ENCODE results near the gene TPSB2.
"Not testable (repeated sequence)": the region's sequence is repeated elsewhere in the genome, so short reads cannot be mapped to it uniquely, and the experiment has no call there.

Gene TPSB2

DNA sequence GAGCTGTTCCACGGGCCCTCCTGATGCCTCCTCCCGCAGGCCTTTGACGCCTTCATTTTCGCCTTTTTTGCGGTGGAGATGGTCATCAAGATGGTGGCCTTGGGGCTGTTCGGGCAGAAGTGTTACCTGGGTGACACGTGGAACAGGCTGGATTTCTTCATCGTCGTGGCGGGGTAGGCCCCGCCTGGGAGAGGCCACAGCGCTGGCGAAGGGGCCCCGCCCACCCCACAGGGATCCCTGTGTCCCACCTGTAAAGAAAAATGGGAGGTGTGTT lies 34.7 kb downstream of the TPSB2 start:
- no peak for DNase-seq (ENCODE audit: low spot score)
- TF ChIP-seq, protein P1, sequence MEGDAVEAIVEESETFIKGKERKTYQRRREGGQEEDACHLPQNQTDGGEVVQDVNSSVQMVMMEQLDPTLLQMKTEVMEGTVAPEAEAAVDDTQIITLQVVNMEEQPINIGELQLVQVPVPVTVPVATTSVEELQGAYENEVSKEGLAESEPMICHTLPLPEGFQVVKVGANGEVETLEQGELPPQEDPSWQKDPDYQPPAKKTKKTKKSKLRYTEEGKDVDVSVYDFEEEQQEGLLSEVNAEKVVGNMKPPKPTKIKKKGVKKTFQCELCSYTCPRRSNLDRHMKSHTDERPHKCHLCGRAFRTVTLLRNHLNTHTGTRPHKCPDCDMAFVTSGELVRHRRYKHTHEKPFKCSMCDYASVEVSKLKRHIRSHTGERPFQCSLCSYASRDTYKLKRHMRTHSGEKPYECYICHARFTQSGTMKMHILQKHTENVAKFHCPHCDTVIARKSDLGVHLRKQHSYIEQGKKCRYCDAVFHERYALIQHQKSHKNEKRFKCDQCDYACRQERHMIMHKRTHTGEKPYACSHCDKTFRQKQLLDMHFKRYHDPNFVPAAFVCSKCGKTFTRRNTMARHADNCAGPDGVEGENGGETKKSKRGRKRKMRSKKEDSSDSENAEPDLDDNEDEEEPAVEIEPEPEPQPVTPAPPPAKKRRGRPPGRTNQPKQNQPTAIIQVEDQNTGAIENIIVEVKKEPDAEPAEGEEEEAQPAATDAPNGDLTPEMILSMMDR (IDR thresholded peaks at IDR 0.05; ENCODE audit: extremely low read depth, missing control alignments), result no peak

DNA sequence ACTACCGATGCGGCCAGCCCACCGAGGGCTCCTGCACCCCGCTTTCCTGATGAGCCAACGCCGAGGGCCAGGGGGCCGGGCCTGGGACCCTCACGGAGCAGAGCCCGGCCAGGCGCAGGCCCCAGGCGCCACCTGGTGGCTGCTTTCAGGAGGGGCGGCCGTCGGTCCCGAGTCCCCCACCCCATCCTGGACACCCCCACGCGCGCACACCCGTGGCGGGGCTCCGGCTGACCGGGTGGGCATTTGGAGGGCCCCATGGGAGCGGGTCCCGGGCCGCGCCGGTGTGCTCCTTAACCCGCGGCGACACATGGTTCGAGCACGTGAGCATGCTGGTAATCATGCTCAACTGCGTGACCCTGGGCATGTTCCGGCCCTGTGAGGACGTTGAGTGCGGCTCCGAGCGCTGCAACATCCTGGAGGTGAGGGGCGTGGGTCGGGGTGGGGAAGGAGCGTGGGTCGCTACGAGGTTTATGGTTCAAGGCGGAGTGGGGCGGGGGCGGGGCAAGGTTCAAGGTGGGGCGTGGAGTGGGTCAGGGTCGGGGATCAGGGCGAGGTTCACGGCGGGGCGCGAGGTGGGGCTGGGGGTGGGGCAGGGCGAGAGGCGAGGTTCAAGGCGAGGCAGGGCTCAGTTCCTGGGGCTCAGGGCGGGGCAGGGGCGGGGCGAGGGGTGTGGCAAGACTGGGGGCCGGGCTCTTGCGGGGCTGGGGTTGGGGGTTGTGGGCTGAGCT lies 35.2 kb downstream of the TPSB2 start:
- TF ChIP-seq, protein P1 (IDR thresholded peaks at IDR 0.05; ENCODE audit: extremely low read depth, missing control alignments), result peak; percentile 29
- peak; percentile 76 for DNase-seq (ENCODE audit: low spot score)

DNA sequence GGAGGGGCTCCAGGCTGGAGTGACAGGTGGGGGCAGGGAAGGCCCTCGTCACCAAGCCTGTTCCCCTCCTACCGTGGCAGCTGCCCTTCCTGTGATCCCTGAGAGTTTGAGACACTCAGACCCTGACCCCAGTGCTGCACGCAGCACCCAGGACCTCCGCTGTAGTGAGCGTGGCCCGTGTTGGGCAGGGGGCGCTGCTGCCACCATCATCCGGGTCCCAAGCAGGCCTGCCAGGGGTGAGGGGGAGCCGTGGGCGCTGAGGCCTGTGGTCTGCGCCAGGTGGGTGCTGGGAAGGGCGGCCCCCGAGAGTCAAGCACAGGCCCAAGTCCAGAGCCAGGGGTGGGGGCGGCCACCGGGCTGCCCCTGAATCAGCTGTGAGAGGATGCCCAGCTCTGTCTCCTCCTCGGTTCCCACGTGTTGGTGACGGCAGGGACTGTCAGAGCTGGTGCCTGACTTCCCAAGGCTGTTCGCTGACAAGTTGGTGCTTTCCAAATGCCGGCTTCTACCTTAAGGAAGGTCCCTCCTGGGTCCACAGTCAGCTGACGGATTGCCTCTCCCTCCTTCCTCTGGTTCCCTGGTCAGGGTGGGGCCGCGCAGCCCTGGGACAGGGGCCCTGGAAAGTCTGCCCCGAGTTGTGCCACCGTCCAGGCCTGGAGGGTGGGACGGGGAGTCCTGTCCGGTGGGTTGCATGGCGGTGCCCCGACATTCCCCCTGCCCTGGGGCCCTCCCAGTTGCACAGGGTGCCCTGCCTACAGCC lies 36.0 kb downstream of the TPSB2 start:
- TF ChIP-seq, protein P1 (IDR thresholded peaks at IDR 0.05; ENCODE audit: extremely low read depth, missing control alignments), result no peak
- DNase-seq (ENCODE audit: low spot score), result no peak

DNA sequence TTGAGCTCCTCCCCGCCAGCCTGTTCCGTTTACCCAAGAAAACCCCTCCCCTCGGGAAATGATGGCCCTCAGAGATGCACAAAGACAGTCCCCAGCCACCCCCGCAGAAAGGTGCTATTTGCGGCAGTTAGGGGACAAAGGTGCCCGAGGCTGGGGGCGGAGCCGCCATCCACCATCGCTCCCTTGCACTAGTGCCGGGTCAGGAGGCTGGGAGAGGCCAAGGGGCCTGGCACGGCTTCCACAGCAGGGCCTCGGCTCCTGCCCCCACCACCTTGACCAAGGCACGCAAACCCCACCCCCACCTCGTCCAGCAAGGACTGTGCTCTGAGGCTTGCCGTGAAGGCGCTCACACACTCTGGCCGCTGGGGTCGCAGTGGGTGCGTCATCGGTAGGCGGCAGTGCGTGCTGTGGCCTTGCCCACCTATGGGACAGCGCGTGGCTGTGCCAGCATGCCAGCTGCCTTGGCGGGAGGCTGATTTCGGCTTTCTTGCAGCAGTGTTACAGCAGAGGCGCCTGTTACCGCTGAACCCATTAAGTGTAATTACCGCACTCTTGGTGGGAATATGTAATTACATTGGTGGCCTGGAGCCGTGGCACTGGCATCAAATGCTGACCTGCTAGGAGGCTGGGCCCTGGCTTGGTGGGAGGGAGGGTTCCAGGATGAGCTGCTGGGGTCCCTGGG lies 36.7 kb downstream of the TPSB2 start:
- DNase-seq (ENCODE audit: low spot score), result no peak
- TF ChIP-seq, protein P1 (IDR thresholded peaks at IDR 0.05; ENCODE audit: extremely low read depth, missing control alignments), result no peak

DNA sequence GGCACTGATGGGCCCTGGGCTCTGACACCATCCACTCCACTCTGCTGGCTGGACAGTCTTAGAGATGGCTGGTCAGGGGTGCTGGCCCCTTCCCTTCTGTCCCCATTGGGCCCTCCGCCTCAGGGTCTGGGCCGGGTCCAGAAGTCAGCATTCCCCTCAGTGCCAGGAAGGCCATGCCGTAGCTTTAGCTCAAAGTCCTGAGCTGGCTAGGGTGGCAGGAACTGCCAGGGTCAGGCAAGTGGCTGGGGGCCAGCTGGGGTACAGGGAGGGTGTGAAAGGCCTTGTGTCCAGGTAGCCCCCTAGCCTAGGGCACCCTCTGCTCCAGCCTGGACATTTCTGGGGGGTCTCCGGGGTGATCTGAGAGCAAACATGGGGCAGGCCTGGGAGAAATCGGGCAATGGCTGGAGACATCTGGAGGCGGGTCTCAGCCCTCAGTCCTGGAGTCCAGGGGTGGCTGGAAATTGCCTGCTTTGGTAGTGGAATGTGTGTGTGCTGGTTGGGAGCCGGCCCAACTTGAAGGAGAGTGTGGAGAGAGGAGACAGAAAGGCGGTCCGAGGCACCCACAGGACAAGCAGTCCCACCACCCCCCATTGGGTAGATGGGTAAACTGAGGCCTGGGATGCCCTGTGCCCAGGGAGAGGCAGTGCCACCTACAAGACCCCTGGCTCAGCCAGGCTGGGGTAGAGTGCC lies 37.5 kb downstream of the TPSB2 start:
- no peak for DNase-seq (ENCODE audit: low spot score)
- TF ChIP-seq, protein P1 (IDR thresholded peaks at IDR 0.05; ENCODE audit: extremely low read depth, missing control alignments), result no peak

DNA sequence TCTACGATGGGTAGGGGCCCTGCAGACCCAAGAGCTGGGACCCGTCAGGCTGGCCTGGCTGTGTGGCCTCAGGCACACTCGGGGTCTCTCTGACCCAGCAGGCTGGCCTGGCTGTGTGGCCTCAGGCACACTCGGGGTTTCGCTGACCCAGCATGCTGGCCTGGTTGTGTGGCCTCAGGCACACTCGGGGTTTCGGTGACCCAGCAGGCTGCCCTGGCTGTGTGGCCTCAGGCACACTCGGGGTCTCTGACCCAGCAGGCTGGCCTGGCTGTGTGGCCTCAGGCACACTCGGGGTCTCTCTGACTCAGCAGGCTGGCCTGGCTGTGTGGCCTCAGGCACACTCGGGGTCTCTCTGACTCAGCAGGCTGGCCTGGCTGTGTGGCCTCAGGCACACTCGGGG lies 39.2 kb downstream of the TPSB2 start:
- DNase-seq (ENCODE audit: low spot score), result not testable (repeated sequence)

DNA sequence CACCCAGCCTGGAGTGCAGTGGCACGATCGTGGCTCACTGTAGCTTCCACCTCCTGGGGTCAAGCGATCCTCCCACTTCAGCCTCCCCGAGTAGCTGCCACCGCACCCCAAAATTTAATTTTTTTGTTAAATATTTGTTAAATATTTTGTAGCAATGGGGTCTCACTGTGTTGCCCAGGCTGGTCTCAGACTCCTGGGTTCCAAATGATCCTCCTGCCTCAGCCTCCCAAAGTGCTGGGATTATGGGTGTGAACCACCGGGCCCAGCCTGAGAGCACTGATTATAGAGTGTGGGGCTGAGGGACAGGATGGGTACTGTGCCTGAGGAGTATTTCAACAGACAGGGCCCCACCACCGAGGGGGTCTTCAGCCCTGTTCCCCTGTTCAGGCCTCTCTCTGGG lies 40.5 kb downstream of the TPSB2 start:
- DNase-seq (ENCODE audit: low spot score), result no peak
- TF ChIP-seq, protein P1 (IDR thresholded peaks at IDR 0.05; ENCODE audit: extremely low read depth, missing control alignments), result no peak

Measured in GM20000 (cell line).